ELR (cell line): Measurements from ENCODE around the gene FAM161B.
"Not testable (repeated sequence)": the region's sequence is repeated elsewhere in the genome, so short reads cannot be mapped to it uniquely, and the experiment has no call there.

Experiments
- DNase-seq: peaks from one replicate; pipeline ENCODE4 v3.0.0-alpha.2; 2015; ENCODE audit warnings: low read depth

The FAM161B gene

DNA sequence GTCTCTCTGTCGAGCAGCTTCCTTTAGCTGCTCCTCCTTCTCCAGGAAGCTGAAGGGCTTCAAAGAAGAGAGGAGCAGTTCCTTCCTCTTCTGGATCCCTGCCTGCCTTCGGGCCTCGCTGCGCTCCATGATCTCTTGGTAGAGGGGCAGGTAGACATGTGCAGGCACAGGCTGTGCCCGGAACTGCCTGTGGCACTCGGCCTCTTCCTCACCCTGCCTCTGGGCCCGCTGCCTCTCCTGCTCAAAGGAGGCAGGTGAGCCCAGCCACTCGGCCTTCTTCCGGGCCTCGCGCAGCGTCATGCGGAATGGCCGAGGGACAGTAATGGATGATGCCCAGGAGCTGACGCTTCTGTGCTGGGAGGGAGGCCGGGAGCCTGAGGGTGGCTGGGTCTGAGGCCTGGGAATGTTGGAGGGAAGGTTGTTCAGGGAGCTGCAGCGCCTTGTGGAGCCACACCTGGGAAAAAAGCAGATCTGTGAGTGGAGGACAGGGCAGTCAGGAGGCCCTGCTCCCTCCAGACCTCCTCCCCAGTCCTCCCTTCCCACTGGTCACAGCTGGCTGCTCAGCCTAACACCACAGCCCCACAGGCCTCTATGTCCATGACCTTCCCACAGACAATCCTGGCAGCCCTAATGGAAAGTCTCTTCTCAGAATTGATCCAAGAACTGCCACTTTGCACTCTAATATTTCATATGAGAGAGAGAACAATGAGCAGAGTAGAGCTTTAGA is 5.3 kb downstream of the FAM161B start:
- DNase-seq = no peak

DNA sequence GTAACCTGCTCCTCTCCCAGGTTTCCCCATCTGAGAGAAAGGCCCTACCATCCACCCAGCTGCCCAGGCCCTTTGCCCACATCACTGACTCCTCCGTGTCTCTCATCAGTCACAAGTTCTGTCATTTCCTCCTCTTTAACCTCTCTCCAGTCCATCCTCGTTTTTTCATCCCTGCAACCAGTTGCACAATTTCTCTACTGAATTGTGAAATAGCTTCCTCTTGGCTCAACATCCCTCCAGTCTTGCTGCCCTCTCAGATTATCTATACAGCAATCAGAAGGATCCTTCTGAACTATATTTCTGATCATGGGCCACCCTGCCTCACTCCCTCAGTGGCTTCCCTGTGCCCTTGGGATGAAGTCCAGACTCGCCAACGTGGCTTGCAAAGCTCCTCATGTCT is 6.8 kb downstream of the FAM161B start:
- DNase-seq = peak; percentile 74

DNA sequence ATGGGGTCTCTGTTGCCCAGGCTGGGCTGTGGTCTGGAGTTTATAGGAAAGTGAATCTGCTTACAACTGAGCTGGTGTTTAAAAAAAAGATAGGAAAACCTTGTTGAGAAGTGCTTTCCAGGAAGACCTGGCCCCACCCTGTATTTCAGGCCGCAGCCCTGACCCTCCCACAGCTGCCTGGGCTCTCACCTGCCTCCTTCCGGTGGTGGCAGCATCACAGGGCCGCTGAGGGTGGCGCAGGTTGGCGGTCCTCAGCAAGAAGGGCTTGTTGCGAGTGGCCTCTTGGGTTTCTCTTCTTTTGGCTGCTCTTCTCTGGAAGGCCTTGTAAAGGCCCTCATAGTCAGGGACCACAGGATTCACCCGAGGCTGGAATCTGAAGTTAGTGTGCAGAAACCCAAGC is 7.7 kb downstream of the FAM161B start:
- DNase-seq = no peak

DNA sequence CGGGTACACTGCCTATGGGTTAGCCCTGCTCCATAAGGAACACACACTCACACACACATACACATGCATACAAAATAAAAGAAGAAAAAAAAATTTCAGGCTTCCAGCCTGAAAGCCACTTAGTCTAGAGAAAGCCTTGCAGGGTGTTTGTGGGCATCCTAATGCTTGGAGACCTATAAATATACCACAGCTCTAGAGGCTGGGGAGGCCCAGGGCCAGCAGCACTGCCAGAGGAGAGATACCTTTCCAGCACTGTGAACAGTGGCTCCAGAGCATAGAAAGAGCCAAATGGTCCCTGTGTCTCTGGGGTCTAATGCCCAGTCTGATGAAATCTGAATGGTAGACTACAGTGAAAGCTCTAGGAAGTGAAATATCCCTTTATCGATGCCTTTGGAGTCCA is 12.9 kb downstream of the FAM161B start:
- DNase-seq = no peak

- no peak for DNase-seq
Observed at GRCh38 chr14:73936548-73936947, 13.3 kb downstream of the FAM161B start.

GRCh38 chr14:73935666-73936065 is 14.2 kb downstream of the FAM161B start:
- DNase-seq = peak; percentile 57

DNA sequence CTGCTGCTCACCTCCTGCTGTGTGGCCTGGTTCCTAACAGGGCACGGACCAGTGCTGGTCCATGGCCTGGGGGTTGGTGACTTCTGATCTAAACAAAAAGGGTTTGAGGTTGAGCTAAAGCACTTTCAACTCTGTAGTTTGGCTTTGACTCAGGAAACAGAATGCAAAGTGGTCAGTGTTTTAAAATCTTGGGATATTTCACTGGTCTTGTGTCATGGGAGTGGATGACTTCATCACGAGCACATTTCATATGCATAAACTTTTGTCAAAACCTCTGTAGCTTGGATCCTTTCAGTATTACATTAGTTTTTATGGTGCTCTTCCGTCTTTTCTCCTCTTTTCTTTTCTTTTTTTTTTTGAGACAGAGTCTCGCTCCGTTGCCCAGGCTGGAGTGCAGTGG is 25.6 kb downstream of the FAM161B start:
- peak; percentile 32 for DNase-seq

GRCh38 chr14:73919457-73919856 is 30.4 kb downstream of the FAM161B start:
- not testable (repeated sequence) for DNase-seq

GRCh38 chr14:73916324-73916723 is 33.6 kb downstream of the FAM161B start:
- no peak for DNase-seq

DNA sequence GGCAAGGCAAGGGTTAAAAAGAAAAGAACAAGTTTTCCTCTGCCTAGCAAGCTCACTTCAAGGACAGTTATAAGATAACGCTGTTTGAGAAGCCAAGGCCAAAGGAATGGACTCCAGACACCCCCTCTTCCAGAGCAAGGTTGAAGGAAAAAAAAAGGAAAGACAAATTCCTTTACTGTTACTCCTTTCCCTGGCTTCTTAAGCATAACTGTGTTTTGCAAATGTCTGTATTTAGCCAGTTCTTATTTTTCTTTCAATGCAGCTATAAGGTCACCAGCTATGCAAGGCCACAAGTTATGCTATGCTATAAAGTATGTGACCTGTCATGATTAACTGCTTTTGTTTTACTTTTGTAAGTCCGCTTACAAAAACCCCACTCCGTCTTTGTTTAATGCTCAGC is 36.6 kb downstream of the FAM161B start:
- DNase-seq = no peak

DNA sequence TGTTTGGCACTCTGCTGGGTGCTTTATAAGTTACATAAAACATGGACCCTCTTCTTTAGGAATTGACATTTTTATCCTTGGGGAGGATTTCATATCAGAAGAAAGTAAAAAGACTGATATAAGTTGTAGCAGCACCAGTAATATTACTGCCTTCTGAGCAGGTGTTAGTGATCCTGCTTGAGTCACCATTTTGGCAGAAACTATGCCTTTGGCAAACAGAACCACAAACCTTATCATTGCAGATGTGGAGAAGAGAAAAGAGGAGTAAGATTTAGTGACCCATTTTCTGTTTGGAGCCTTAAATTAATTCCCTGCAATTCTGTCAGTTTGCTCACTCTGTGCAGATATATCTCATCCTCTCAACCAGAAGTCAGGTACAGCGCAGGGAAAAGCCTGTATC is 40.2 kb downstream of the FAM161B start:
- no peak for DNase-seq

- peak; percentile 25 for DNase-seq
Observed at GRCh38 chr14:73903028-73903427, 46.9 kb downstream of the FAM161B start.

DNA sequence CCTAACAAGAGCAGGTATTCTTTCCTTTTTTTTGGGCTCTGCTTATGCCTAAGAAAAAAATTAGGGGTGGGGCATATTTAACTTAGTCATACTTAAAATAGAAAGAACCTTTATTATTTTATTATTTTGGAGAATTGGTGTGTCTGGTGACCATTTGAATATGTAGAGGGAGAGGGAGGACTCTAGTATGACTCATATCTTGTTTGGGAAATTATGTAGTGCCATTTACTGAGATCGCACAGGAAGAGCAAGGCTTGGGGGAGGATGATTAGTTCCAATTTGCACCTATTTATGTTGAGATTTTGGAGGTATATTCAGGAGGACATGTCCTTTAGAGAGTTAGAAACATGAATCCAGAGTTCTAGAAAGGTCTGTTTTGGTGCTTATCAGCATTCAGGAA is 53.4 kb downstream of the FAM161B start:
- peak; percentile 15 for DNase-seq

GRCh38 chr14:73895939-73896338 is 54.0 kb downstream of the FAM161B start:
- DNase-seq = no peak

- not testable (repeated sequence) for DNase-seq
Observed at GRCh38 chr14:73894180-73894687, 55.7 kb downstream of the FAM161B start.

- no peak for DNase-seq
Observed at GRCh38 chr14:73889376-73889775, 60.5 kb downstream of the FAM161B start.

DNA sequence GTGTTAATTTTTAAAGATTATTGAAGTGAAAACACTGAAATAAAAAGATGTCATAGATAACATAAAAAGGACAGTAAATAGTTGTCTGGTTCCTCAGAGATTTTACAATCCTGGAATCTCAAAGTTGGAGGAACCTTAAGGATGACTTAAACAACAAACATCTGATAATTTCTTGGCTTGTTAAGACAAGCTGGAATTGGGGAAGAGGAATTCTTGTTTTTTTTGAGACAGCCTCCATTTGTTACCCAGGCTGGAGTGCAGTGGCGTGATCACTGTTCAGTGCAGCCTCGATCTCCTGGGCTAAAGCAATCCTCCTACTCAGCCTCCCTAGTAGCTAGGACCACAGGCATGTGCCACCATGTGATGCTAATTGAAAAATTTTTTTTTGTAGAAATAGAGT is 60.9 kb downstream of the FAM161B start:
- DNase-seq = peak; percentile 26

DNA sequence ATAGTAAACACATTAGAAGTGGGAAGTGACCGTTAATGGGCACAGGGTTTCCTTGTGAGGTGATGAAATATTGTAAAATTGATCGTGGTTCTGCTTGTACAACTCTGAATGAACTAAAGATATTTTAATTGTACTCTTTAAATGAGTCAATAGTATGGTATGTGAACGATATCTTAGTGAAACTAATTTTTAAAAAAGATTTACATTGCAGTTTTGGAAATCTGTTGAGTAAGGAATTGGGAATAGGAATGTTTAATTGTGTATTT is 61.5 kb downstream of the FAM161B start:
- peak; percentile 42 for DNase-seq

- no peak for DNase-seq
Observed at GRCh38 chr14:73887694-73888459, 62.0 kb downstream of the FAM161B start.

GRCh38 chr14:73887318-73887616 is 62.6 kb downstream of the FAM161B start:
- peak; percentile 51 for DNase-seq

GRCh38 chr14:73886449-73887317 is 63.2 kb downstream of the FAM161B start, which contains the start of gene ZNF410:
TSS of gene ZNF410 (plus strand) at chr14:73886859. CDS start at chr14:73892176, 5,317 bp downstream.
- DNase-seq = peak; percentile 98

DNA sequence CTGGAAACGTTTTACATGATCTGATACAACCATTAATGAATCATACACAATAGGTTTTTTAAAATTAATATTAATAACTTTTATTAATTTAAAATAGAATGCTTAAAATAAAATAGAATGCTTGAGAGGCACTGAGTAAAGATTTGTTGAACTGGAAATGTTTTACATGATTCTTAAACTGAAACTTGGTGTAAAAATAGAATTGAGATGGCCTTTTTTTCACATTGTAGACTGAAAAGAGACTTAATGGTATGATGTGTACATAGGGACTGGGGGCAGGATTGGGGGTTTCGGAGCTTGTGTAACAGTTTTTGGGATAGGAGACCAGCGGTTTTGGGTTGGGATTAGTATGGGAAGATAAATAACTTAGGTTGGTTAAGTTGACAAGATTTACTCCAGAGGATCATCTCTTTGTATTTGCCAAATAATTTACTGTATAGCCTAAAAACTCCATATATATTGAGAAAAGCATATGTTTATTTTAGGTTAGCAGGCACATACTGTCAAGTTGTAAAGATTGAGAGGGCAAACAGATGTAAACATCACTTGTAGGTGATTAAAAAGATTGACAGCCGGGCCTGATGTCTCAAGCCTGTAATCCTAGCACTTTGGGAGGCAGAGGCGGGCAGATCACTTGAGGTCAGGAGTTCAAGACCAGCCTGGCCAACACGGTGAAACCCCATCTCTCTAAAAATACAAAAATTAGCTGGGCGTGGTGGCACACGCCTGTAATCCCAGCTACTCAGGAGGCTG is 65.3 kb downstream of the FAM161B start:
- DNase-seq = no peak
